Gastroesophageal sphincter (tissue), 4 donors: Measurements from ENCODE around the gene C1GALT1. TPM values are rescaled to one million over a fixed set of nuclear protein-coding genes. Genes with fewer than 3 reads are reported as not detected.
"Not testable (repeated sequence)": the region's sequence is repeated elsewhere in the genome, so short reads cannot be mapped to it uniquely, and the experiment has no call there.

ENCODE experiments used
- ATAC-seq: fragments of 150-250 bp; one replicate; pipeline ENCODE4 v1.9.1; 2016; ENCODE audit warnings: mild to moderate bottlenecking, moderate library complexity
- H3K27ac ChIP-seq, 4 donors: fragments of 200-600 bp; sonication (generic) in 3 of 4; 1 replicate in 3 of 4; 2 replicates in 1 of 4; pipeline ENCODE4 v1.5.1; 2016 to 2019
- H3K27me3 ChIP-seq: fragments of 200-600 bp; sonication (generic); one replicate; pipeline ENCODE4 v1.5.1; 2019
- H3K36me3 ChIP-seq, 2 donors: fragments of 200-600 bp; sonication (generic); one replicate each; pipeline ENCODE4 v1.5.1; 2019; ENCODE audit warnings: control low read depth in 1 of 2
- H3K4me1 ChIP-seq, 3 donors: fragments of 200-600 bp; sonication (generic); 1 replicate in 2 of 3; 2 replicates in 1 of 3; pipeline ENCODE4 v1.5.1; 2016 to 2019; ENCODE audit warnings: control low read depth in 2 of 3
- H3K4me3 ChIP-seq, 2 donors: fragments of 200-600 bp; sonication (generic); one replicate each; pipeline ENCODE4 v1.5.1; 2019; ENCODE audit warnings: mild to moderate bottlenecking in 1 of 2, moderate library complexity in 1 of 2
- H3K9me3 ChIP-seq, 3 donors: fragments of 200-600 bp; sonication (generic); one replicate each; pipeline ENCODE4 v1.5.1; 2017 to 2019; ENCODE audit warnings: control low read depth in 2 of 3
- CTCF ChIP-seq, 4 experiments: fragments of 200-600 bp in 2 of 4; fragments of 450-650 bp in 2 of 4; sonication (generic) in 1 of 4; IDR thresholded peaks; one replicate each; pipeline ENCODE4 v1.5.1; 2017 to 2019; ENCODE audit warnings: antibody characterized with exemption in 4 of 4, mild to moderate bottlenecking in 2 of 4, moderate library complexity in 2 of 4
- EP300 ChIP-seq: sonication (generic); formaldehyde crosslinking; IDR thresholded peaks from one replicate; pipeline ENCODE4 v1.6.1; 2017; ENCODE audit warnings: antibody characterized with exemption, mild to moderate bottlenecking
- POLR2A ChIP-seq, 2 donors: fragments of 450-650 bp; IDR thresholded peaks; one replicate each; pipeline ENCODE4 v1.6.1; 2017; ENCODE audit warnings: antibody characterized with exemption in 2 of 2, mild to moderate bottlenecking in 2 of 2, moderate library complexity in 1 of 2
- POLR2AphosphoS5 ChIP-seq: sonication (generic); formaldehyde crosslinking; IDR thresholded peaks from one replicate; pipeline ENCODE4 v1.6.1; 2017; ENCODE audit warnings: antibody characterized with exemption
- WGBS, 2 donors: methylation state at CpG; one replicate each; pipeline ENCODE4 v1.1.5; 2018; ENCODE audit warnings: low coverage in 1 of 2; 5-methylcytosine and 5-hydroxymethylcytosine counted together
- total RNA-seq, 4 donors: library from RNA; depleted of rRNA; stranded (reverse); fragments of >200 nt; gene quantifications; one replicate each; pipeline ENCODE4 v1.1.0, GENCODE V29; 2016

C1GALT1 gene
- total RNA-seq, 4 donors from 2014 or later = 11.7 to 34.6 (median 12.7) TPM

- 72 to 80% methylated on average over 3 of the region's 3 CpGs for WGBS, 2 donors
- TF ChIP-seq CTCF (IDR thresholded peaks at IDR 0.05) (no peak), POLR2A (IDR thresholded peaks at IDR 0.05) (no peak), EP300 (no peak)
- H3K27me3 ChIP-seq = no peaks in the 10 kb centered on the region
- peaks cover 0 to 14% of the 10 kb centered on the region in 2 donors for H3K36me3 ChIP-seq
- peaks cover 0 to 14% (median 0%) of the 10 kb centered on the region in 3 donors for H3K4me1 ChIP-seq
- no peak overlapping the region for H3K4me3 ChIP-seq
- H3K27ac ChIP-seq = no peak overlapping the region
- ATAC-seq = no peak
- H3K9me3 ChIP-seq = no peaks in the 10 kb centered on the region
These were observed 60.6 kb downstream of the C1GALT1 start for GRCh38 chr7:7242899-7243298.

GRCh38 chr7:7245233-7245632 lies 62.9 kb downstream of the C1GALT1 start:
- not testable (repeated sequence) for H3K27me3 ChIP-seq, ATAC-seq, H3K36me3 ChIP-seq, H3K9me3 ChIP-seq, H3K4me3 ChIP-seq, H3K27ac ChIP-seq
- WGBS, 2 donors = 84 to 100% methylated on average over 10 to 13 of the region's 13 CpGs
- peaks cover 0 to 14% (median 0%) of the 10 kb centered on the region in 3 donors for H3K4me1 ChIP-seq

GRCh38 chr7:7246223-7246622 lies 63.9 kb downstream of the C1GALT1 start:
- no peak overlapping the region for H3K27ac ChIP-seq
- peaks cover 0 to 14% (median 0%) of the 10 kb centered on the region in 3 donors for H3K4me1 ChIP-seq
- H3K27me3 ChIP-seq = no peaks in the 10 kb centered on the region
- ATAC-seq = no peak
- 97 to 98% methylated on average over 2 to 3 of the region's 3 CpGs for WGBS, 2 donors
- no peaks in the 10 kb centered on the region for H3K36me3 ChIP-seq
- H3K9me3 ChIP-seq = no peaks in the 10 kb centered on the region
- TF ChIP-seq CTCF (IDR thresholded peaks at IDR 0.05) (no peak), EP300 (no peak), POLR2A (IDR thresholded peaks at IDR 0.05) (no peak), POLR2AphosphoS5 (no peak)
- no peak overlapping the region for H3K4me3 ChIP-seq

GRCh38 chr7:7247658-7248057 lies 65.3 kb downstream of the C1GALT1 start:
- ATAC-seq = no peak
- peaks cover 0 to 14% (median 0%) of the 10 kb centered on the region in 3 donors for H3K4me1 ChIP-seq
- H3K9me3 ChIP-seq = no peaks in the 10 kb centered on the region
- H3K36me3 ChIP-seq = no peaks in the 10 kb centered on the region
- H3K27ac ChIP-seq = no peak overlapping the region
- 53 to 90% methylated on average over 1 of the region's 1 CpG for WGBS, 2 donors
- H3K4me3 ChIP-seq = no peak overlapping the region
- TF ChIP-seq POLR2A (IDR thresholded peaks at IDR 0.05) (no peak), CTCF (IDR thresholded peaks at IDR 0.05) (no peak), POLR2AphosphoS5 (no peak), EP300 (no peak)
- H3K27me3 ChIP-seq = no peaks in the 10 kb centered on the region

- no peak for ATAC-seq
- H3K27ac ChIP-seq = no peak overlapping the region
- no peak for TF ChIP-seq POLR2AphosphoS5
- no peak for TF ChIP-seq CTCF (IDR thresholded peaks at IDR 0.05)
- TF ChIP-seq EP300 = no peak
- TF ChIP-seq POLR2A (IDR thresholded peaks at IDR 0.05) = no peak
- H3K9me3 ChIP-seq = no peaks in the 10 kb centered on the region
- H3K36me3 ChIP-seq = no peaks in the 10 kb centered on the region
- H3K27me3 ChIP-seq = no peaks in the 10 kb centered on the region
- peaks cover 0 to 5% (median 0%) of the 10 kb centered on the region in 3 donors for H3K4me1 ChIP-seq
- no peak overlapping the region for H3K4me3 ChIP-seq
- whole genome bisulfite sequencing, 2 donors = 57 to 75% methylated on average over 2 of the region's 2 CpGs
These were observed 67.5 kb downstream of the C1GALT1 start for GRCh38 chr7:7249814-7250213.
